Lung (tissue), 12 donors: Measurements from ENCODE around the gene RBM28. TPM values are rescaled to one million over a fixed set of nuclear protein-coding genes. Genes with fewer than 3 reads are reported as not detected.

Source experiments
- ATAC-seq: fragments of 200-7000 bp; cut with Tn5 transposase; one replicate; pipeline ENCODE4 v1.9.1; 2020; ENCODE audit warnings: moderate number of reproducible peaks; ENCODE audit not compliant: insufficient read depth, low FRiP score
- DNase-seq, 3 donors: peaks; one replicate each; pipeline ENCODE4 v3.0.0-alpha.2; 2013 to 2017
- H3K27ac ChIP-seq, 2 donors: one replicate each; pipeline ENCODE4 v1.5.1; 2013; ENCODE audit warnings: mild to moderate bottlenecking in 2 of 2, moderate library complexity in 2 of 2, control low read depth in 1 of 2, inconsistent platforms in 1 of 2, low read depth in 1 of 2, low read length in 1 of 2
- H3K27me3 ChIP-seq, 3 donors: one replicate each; pipeline ENCODE4 v1.5.1; 2013; ENCODE audit warnings: low read length in 2 of 3; ENCODE audit not compliant: control insufficient read depth in 3 of 3, insufficient read depth in 3 of 3
- H3K36me3 ChIP-seq, 4 donors: one replicate each; pipeline ENCODE4 v1.5.1; 2013; ENCODE audit warnings: low read length in 4 of 4, mild to moderate bottlenecking in 1 of 4, moderate library complexity in 1 of 4; ENCODE audit not compliant: control insufficient read depth in 4 of 4, insufficient read depth in 4 of 4
- H3K4me1 ChIP-seq, 5 donors: one replicate each; pipeline ENCODE4 v1.5.1; 2013; ENCODE audit warnings: low read length in 5 of 5, mild to moderate bottlenecking in 2 of 5, moderate library complexity in 1 of 5; ENCODE audit not compliant: control insufficient read depth in 5 of 5, insufficient read depth in 5 of 5
- H3K4me3 ChIP-seq: one replicate; pipeline ENCODE4 v1.5.1; 2013; ENCODE audit warnings: mild to moderate bottlenecking, control low read depth, moderate library complexity
- H3K9ac ChIP-seq, 2 donors: one replicate each; pipeline ENCODE4 v1.5.1; 2013; ENCODE audit warnings: low read length in 2 of 2, control low read depth in 1 of 2; ENCODE audit not compliant: insufficient read depth in 1 of 2
- H3K9me3 ChIP-seq, 4 donors: one replicate each; pipeline ENCODE4 v1.5.1; 2013; ENCODE audit warnings: low read length in 3 of 4, mild to moderate bottlenecking in 1 of 4, moderate library complexity in 1 of 4; ENCODE audit not compliant: control insufficient read depth in 4 of 4, insufficient read depth in 3 of 4
- WGBS, 2 donors: extraction: QIAGEN DNeasy Blood & Tissue Kit; methylation state at CpG; one replicate each; pipeline ENCODE4 v1.1.7; 2013; 5-methylcytosine and 5-hydroxymethylcytosine counted together
- polyA plus RNA-seq, 2 donors: library from polyadenylated mRNA; stranded (reverse); fragments of 200-250 nt; gene quantifications; one replicate each; pipeline ENCODE4 v1.2.1, GENCODE V29; 2013
- total RNA-seq, 2 donors: library from RNA; depleted of rRNA in 1 of 2; stranded (reverse); fragments of >200 nt in 1 of 2; gene quantifications; one replicate each; pipeline ENCODE4 v1.2.1, GENCODE V29; 2014 to 2021
- TF ChIP-seq, protein P1 (sequence below): IDR thresholded peaks from 2 replicates; pipeline ENCODE4 v1.5.1; 2012; ENCODE audit warnings: mild to moderate bottlenecking; ENCODE audit errors: control extremely low read depth, extremely low read depth
- donor health status: control.
- donor health status: control.
- donor health status: Bipolar disorder and iron deficiency.
- donor health status: healthy.
- donor health status: DM: yes; HTN: yes; CAD: no.

RBM28 gene
- total and polyA plus RNA-seq, 4 donors: 18.8 to 44.7 (median 27.2) TPM

- no peak overlapping the region for H3K27ac ChIP-seq
- WGBS, 2 donors: 84 to 93% methylated on average over 5 of the region's 5 CpGs
- peaks cover 0 to 4% (median 0%) of the 10 kb centered on the region in 4 donors for H3K9me3 ChIP-seq
- H3K36me3 ChIP-seq: peaks cover 50 to 56% (median 53%) of the 10 kb centered on the region in 4 donors
- no peaks in the 10 kb centered on the region for H3K27me3 ChIP-seq
- DNase-seq: no peak
- no peak overlapping the region for H3K9ac ChIP-seq
- no peak overlapping the region for H3K4me3 ChIP-seq
- TF ChIP-seq, protein P1, sequence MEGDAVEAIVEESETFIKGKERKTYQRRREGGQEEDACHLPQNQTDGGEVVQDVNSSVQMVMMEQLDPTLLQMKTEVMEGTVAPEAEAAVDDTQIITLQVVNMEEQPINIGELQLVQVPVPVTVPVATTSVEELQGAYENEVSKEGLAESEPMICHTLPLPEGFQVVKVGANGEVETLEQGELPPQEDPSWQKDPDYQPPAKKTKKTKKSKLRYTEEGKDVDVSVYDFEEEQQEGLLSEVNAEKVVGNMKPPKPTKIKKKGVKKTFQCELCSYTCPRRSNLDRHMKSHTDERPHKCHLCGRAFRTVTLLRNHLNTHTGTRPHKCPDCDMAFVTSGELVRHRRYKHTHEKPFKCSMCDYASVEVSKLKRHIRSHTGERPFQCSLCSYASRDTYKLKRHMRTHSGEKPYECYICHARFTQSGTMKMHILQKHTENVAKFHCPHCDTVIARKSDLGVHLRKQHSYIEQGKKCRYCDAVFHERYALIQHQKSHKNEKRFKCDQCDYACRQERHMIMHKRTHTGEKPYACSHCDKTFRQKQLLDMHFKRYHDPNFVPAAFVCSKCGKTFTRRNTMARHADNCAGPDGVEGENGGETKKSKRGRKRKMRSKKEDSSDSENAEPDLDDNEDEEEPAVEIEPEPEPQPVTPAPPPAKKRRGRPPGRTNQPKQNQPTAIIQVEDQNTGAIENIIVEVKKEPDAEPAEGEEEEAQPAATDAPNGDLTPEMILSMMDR: no peak
- H3K4me1 ChIP-seq: no peaks in the 10 kb centered on the region
- ATAC-seq: no peak
These were observed 33.2 kb downstream of the RBM28 start for GRCh38 chr7:128310499-128310898.

GRCh38 chr7:128309976-128310375 lies 33.7 kb downstream of the RBM28 start:
- no peak overlapping the region for H3K4me3 ChIP-seq
- 92 to 93% methylated on average over 5 of the region's 5 CpGs for WGBS, 2 donors

GRCh38 chr7:128309124-128309523 lies 34.6 kb downstream of the RBM28 start:
- Histone ChIP-seq H3K36me3 (peaks cover 42 to 54% (median 48%) of the 10 kb centered on the region in 4 donors), H3K9ac (no peak overlapping the region), H3K4me3 (no peak overlapping the region), H3K27ac (no peak overlapping the region), H3K9me3 (peaks cover 0 to 4% (median 0%) of the 10 kb centered on the region in 4 donors), H3K4me1 (no peaks in the 10 kb centered on the region), H3K27me3 (no peaks in the 10 kb centered on the region)
- WGBS, 2 donors: 94 to 95% methylated on average over 6 of the region's 6 CpGs
- TF ChIP-seq, protein P1: no peak
- DNase-seq: no peak
- ATAC-seq: no peak

More at GRCh38 chr7:128309976-128310375, 33.7 kb downstream of the RBM28 start:
- DNase-seq (no peak), ATAC-seq (no peak)
- no peaks in the 10 kb centered on the region for H3K27me3 ChIP-seq
- H3K9me3 ChIP-seq: peaks cover 0 to 4% (median 0%) of the 10 kb centered on the region in 4 donors
- H3K27ac ChIP-seq: no peak overlapping the region
- TF ChIP-seq, protein P1: no peak
- H3K9ac ChIP-seq: no peak overlapping the region
- H3K4me1 ChIP-seq: no peaks in the 10 kb centered on the region
- peaks cover 50 to 58% (median 52%) of the 10 kb centered on the region in 4 donors for H3K36me3 ChIP-seq

DNA sequence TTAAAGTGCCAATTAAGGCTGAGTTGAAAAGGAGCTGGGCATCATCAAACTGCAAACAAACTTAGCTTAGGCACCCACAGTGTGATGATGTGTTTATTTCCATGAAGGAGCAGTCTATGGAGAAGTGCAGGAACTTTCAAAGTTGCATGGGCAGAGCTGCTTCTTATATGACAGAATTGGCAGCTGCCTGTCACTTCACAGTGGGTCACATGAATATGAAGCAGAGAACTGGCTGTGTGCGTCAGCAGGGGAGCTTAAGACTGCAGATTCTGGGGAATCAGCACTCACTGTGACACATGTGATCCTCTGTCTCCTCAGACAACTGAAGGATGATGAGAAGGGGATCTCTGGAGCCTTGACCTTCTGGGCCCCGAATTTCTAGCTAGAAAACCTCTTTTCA lies 36.6 kb downstream of the RBM28 start:
- Histone ChIP-seq H3K4me1 (peaks cover 0 to 1% (median 0%) of the 10 kb centered on the region in 5 donors), H3K27me3 (no peaks in the 10 kb centered on the region), H3K9ac (no peak overlapping the region), H3K36me3 (peaks cover 40 to 50% (median 44%) of the 10 kb centered on the region in 4 donors), H3K4me3 (no peak overlapping the region), H3K27ac (no peak overlapping the region), H3K9me3 (peaks cover 0 to 4% (median 0%) of the 10 kb centered on the region in 4 donors)
- DNase-seq (no peak), ATAC-seq (no peak)
- TF ChIP-seq, protein P1: no peak
- WGBS, 2 donors: 91% methylated on average over 2 of the region's 2 CpGs
